Coronary artery (tissue), 2 donors: ENCODE results near the gene ALPK1.
"Not testable (repeated sequence)": the region's sequence is repeated elsewhere in the genome, so short reads cannot be mapped to it uniquely, and the experiment has no call there.

ENCODE experiments used
- DNase-seq: peaks from one replicate; pipeline ENCODE4 v3.0.0-alpha.2; 2017; ENCODE audit warnings: low spot score
- H3K27ac ChIP-seq, 2 donors: fragments of 200-600 bp; sonication (generic); one replicate each; pipeline ENCODE4 v1.5.1; 2016 to 2019
- H3K4me3 ChIP-seq: fragments of 200-600 bp; sonication (generic); 2 replicates; pipeline ENCODE4 v1.5.1; 2016; ENCODE audit warnings: mild to moderate bottlenecking, moderate library complexity
- CTCF ChIP-seq: fragments of 200-600 bp; sonication (generic); IDR thresholded peaks from one replicate; pipeline ENCODE4 v1.5.1; 2019; ENCODE audit warnings: antibody characterized with exemption

ALPK1 gene

DNA sequence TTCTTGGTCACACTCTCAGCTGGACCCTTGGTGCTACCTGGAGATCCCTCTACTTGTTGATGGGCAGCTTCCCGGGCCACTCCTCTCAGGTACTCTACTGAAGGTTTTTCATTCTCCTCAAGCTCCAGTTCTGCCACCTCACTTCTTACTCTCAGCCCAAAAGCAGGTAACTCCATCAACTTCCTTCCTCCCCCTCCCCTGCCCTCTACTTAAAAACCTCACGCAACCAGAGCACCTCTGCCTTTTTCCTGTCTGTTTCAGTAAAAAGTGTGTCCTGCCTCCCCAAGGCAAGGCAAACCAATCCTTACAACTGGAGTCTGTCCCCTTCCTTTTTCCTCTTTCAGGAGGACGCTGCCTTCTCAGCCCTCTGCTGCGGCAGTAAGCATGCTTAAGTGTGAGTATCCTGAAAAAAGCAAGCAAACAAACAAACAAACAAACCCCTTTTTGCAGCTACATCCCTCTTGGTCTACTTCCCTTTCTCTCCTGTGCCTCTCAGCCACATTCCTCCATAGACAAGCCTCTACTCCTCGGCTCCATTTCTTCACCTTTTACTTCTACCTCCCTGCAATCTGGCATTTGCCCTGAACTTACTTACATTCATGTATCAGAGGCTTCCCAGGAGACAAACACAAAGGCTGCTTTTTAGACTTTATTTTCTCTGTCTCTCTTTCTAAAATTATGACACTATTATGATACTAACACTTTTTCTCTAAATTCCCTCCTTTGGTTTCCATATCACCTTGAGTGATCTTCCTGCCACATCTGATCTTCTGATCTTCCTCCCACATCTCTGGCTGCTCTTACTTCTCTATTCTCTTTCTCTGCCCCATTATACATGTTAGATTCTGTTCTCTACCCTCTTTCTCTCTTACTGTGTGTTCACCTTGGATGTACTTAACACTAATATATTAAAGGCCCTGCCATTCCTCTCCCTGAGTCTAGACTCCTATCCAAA, 5.4 kb downstream of the ALPK1 start:
- Histone ChIP-seq H3K27ac (no peak overlapping the region), H3K4me3 (no peak overlapping the region)
- DNase-seq = no peak
- TF ChIP-seq CTCF = no peak

DNA sequence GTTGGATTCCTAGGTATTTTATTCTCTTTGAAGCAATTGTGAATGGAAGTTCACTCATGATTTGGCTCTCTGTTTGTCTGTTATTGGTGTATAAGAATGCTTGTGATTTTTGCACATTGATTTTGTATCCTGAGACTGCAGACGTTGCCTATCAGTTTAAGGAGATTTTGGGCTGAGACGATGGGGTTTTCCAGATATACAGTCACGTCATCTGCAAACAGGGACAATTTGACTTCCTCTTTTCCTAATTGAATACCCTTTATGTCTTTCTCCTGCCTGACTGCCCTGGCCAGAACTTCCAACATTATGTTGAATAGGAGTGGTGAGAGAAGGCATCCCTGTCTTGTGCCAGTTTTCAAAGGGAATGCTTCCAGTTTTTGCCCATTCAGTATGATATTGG, 8.3 kb downstream of the ALPK1 start:
- H3K27ac ChIP-seq, DNase-seq, H3K4me3 ChIP-seq: not testable (repeated sequence)

DNA sequence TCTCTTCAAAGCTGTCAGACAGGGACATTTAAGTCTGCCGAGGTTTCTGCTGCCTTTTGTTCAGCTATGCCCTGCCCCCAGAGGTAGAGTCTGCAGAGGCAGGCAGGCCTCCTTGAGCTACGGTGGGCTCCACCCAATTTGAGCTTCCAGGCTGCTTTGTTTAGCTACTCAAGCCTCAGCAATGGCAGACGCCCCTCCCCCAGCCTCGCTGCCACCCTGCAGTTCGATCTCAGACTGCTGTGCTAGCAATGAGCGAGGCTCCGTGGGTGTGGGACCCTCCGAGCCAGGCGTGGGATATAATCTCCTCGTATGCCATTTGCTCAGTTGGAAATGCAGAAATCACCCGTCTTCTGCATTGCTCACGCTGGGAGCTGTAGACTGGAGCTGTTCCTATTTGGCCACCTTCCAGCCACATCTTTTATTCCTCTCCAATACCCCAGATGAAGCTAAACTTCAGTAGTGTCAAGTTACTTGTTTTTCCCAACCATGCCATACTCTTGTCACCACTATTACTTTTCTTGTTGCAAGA, 12.2 kb downstream of the ALPK1 start:
- H3K27ac ChIP-seq, DNase-seq: not testable (repeated sequence)
- peak overlapping the region; percentile 53 for H3K4me3 ChIP-seq

- Histone ChIP-seq H3K4me3 (no peak overlapping the region), H3K27ac (no peak overlapping the region)
- no peak for TF ChIP-seq CTCF
- DNase-seq = no peak
Measured at GRCh38 chr4:112311516-112311915, 14.3 kb downstream of the ALPK1 start.

DNA sequence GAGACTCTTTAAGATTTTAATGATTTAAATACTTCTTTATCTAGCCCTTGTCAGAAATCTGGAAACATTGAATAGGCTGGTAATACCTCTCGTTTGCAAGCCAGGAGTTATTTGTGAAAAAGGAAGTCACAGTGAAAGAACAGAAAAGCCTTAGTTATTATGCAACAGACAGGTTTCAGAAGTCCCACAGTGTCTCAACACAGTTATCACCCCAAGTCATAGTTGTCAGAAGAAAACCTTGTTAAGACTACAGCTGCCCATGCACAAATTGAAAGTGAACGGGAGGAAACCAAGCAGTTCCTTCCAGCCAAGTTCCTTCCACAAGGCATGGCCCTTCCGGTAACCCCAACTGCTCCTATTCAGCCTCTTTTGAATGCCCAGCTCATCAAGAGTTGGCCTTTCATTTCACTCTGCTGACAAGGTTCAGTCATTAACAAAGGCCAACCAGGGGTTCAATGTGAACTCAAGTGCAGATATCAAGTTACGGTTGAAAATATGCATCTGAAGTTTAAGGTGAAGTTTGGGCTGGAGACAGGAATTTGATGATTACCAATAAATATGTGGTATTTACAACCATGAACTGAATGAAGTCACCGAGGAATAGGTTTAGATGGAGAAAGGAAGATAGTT, 15.6 kb downstream of the ALPK1 start:
- DNase-seq = no peak
- TF ChIP-seq CTCF = no peak
- Histone ChIP-seq H3K27ac (no peak overlapping the region), H3K4me3 (no peak overlapping the region)

DNA sequence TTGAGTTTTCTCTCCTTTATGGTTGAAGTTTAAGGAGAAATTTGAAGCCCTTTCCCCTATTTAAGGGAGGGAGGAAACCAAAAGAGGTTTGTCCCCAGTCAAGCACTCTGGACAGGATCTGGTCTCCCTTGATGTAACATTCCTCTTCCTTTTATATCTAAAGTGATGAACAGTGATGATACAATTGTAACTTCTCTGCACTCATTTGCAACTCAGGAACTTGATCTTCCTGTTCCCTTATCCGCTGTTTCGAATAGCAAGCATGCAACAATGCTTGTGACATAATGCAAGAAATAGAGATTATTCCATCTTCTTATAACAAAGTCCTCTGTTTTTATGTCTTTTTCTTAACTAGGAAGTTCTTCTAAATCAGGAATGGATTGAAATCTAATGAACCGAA, 18.3 kb downstream of the ALPK1 start:
- no peak for DNase-seq
- Histone ChIP-seq H3K4me3 (no peak overlapping the region), H3K27ac (no peak overlapping the region)
- TF ChIP-seq CTCF = no peak

DNA sequence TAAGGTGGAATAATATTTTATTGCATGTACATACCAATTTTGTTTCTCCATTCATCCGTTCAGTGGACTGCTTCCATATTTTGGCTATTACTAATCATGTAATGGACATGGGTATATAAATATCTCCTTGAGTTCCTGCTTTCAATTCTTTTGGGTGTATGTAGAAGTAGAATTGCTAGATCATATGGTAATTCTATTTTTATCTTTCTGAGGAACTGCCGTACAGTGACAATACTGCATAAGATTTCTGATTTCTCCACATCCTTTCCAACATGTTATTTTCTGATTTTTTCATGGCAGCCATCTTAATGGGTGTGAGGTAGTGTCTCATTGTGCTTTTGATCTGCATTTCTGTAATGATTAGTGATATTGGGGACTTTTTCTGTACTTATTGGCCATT, 19.2 kb downstream of the ALPK1 start:
- TF ChIP-seq CTCF = no peak
- no peak for DNase-seq
- Histone ChIP-seq H3K27ac (no peak overlapping the region), H3K4me3 (no peak overlapping the region)
